ENCODE data around the gene PDE6B.

DNA sequence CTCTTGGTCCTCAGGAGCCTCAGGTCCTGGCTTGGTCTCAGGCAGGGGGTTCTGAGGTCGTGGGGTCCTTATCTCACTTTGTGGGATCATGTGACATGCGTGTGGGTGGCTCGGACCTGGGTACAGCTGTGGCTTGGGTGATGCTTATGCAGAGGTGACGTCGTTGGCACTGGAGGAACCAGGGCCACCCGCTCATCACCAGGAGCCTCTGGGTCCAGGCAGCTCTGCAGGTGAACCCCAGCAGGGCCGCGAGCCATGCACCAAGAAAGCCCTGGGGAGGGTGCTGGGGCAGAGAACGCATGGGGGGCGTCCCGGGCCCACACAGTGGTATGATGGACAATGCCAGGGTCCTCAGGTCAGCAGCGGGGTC, 40.0 kb downstream of the PDE6B start:
- TF ChIP-seq CTCF (IDR thresholded peaks at IDR 0.05) (no peak), POLR2A (IDR thresholded peaks at IDR 0.05) (no peak), EP300 (IDR thresholded peaks at IDR 0.05) (no peak), POLR2AphosphoS5 (IDR thresholded peaks at IDR 0.05) (no peak)

Data from upper lobe of left lung (tissue), 4 donors.